ENCODE measurements around the gene ABT1.

The ABT1 gene

GRCh38 chr6:26575494-26575939, 21.2 kb upstream of the ABT1 start:
- DNase-seq (ENCODE audit: low read depth) = no peak

- DNase-seq (ENCODE audit: low read depth) = no peak
Measured at GRCh38 chr6:26576407-26576843, 20.3 kb upstream of the ABT1 start.

- DNase-seq (ENCODE audit: low read depth) = peak; percentile 68
Measured at GRCh38 chr6:26576929-26577719, 19.6 kb upstream of the ABT1 start.

GRCh38 chr6:26577720-26578072, 19.1 kb upstream of the ABT1 start:
- no peak for DNase-seq (ENCODE audit: low read depth)

GRCh38 chr6:26578279-26578678, 18.5 kb upstream of the ABT1 start:
- no peak for DNase-seq (ENCODE audit: low read depth)

GRCh38 chr6:26578741-26579140, 18.0 kb upstream of the ABT1 start:
- no peak for DNase-seq (ENCODE audit: low read depth)

GRCh38 chr6:26581164-26581915, 15.4 kb upstream of the ABT1 start:
- no peak for DNase-seq (ENCODE audit: low read depth)

- no peak for DNase-seq (ENCODE audit: low read depth)
Measured at GRCh38 chr6:26588965-26589364, 7.8 kb upstream of the ABT1 start.

- DNase-seq (ENCODE audit: low read depth) = no peak
Measured at GRCh38 chr6:26592649-26593048, 4.1 kb upstream of the ABT1 start.

GRCh38 chr6:26593278-26594130, 3.2 kb upstream of the ABT1 start:
- DNase-seq (ENCODE audit: low read depth) = no peak

GRCh38 chr6:26594131-26594498, 2.6 kb upstream of the ABT1 start:
- DNase-seq (ENCODE audit: low read depth) = no peak

- no peak for DNase-seq (ENCODE audit: low read depth)
Measured at GRCh38 chr6:26594730-26595632, 1.8 kb upstream of the ABT1 start.

GRCh38 chr6:26595669-26596269, 984 bp upstream of the ABT1 start:
- DNase-seq (ENCODE audit: low read depth) = peak; percentile 91

- no peak for DNase-seq (ENCODE audit: low read depth)
Measured at GRCh38 chr6:26597389-26597766, 625 bp downstream of the ABT1 start.

GRCh38 chr6:26597821-26598220, 1.1 kb downstream of the ABT1 start:
- no peak for DNase-seq (ENCODE audit: low read depth)

- no peak for DNase-seq (ENCODE audit: low read depth)
Measured at GRCh38 chr6:26598267-26598666, 1.5 kb downstream of the ABT1 start.

- no peak for DNase-seq (ENCODE audit: low read depth)
Measured at GRCh38 chr6:26599134-26599533, 2.4 kb downstream of the ABT1 start.

- no peak for DNase-seq (ENCODE audit: low read depth)
Measured at GRCh38 chr6:26599591-26599990, 2.8 kb downstream of the ABT1 start.

GRCh38 chr6:26600759-26601158, 4.0 kb downstream of the ABT1 start:
- no peak for DNase-seq (ENCODE audit: low read depth)

- DNase-seq (ENCODE audit: low read depth) = no peak
Measured at GRCh38 chr6:26602262-26602661, 5.5 kb downstream of the ABT1 start.

- no peak for DNase-seq (ENCODE audit: low read depth)
Measured at GRCh38 chr6:26604026-26604425, 7.3 kb downstream of the ABT1 start.
